Measurements from ENCODE around the gene TRPV5.

Gene TRPV5

GRCh38 chr7:142868188-142868985, 65.2 kb downstream of the TRPV5 start:
- DNase-seq: no peak

DNA sequence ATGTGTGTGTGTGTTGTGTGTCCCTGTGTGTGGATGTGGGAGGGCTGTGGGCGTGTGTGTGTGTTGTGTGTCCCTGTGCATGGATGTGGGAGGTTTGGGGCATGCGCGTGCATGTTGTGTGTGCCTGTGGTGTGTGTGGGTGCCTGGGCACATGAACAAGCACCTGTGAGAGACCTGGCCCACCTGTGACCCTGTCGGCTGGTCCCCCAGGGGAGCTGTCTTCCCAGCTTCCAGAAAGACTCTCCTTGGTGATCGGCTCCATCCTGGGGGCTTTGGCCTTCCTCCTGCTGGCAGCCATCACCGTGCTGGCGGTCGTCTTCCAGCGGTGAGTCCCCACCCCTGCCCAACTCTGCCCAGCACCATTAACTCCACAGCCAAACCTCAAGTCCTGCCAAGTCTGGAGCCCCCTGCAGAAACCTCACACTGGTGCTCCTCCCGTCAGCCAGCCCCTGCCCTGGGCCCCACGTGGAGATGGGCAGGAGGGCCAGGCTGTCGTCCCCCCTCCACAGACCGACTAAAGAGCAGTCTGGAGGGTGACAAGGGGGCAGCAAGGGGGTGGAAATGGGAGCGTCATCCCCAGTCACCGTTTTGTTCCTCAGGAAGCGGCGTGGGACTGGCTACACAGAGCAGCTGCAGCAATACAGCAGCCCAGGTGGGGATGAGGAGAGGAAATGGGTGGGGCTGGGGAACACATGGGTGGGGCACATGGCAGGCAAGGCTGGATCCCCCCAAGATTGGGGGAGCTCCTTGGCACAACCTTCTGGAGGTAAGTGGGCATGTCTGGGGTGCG, 66.0 kb downstream of the TRPV5 start:
- DNase-seq: no peak

DNA sequence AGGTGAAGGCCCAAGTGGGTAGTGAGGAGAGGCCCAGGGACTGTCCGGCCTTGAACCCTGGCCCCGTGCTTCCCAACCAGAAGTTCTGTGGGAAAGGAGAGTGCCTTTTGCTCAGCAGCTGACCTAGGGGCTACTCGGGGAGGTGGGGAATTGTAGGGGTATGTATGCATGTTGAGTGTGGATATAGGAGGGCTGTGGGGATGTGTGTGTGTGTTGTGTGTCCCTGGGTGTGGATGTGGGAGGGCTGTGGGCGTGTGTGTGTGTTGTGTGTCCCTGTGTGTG, 66.5 kb downstream of the TRPV5 start:
- DNase-seq: no peak

GRCh38 chr7:142866361-142867096, 67.0 kb downstream of the TRPV5 start:
- DNase-seq: peak in 1 of 2 donors; percentile 33

DNA sequence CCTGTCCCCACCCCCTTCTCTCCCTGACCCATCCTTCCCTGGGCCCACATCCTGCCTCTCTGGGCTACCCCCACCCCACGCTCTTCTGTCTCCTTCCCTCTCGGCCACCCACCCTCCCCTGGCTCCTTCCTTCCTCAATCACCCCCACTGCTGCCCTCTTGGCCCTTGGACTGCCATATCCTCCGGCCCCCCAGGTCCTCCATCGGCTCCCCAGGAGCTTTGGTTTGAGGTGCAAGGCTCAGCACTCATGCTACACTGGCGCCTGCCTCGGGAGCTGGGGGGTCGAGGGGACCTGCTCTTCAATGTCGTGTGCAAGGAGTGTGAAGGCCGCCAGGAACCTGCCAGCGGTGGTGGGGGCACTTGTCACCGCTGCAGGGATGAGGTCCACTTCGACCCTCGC, 67.8 kb downstream of the TRPV5 start:
- no peak for DNase-seq

- DNase-seq: no peak
Measured at GRCh38 chr7:142864980-142865747, 68.4 kb downstream of the TRPV5 start.

DNA sequence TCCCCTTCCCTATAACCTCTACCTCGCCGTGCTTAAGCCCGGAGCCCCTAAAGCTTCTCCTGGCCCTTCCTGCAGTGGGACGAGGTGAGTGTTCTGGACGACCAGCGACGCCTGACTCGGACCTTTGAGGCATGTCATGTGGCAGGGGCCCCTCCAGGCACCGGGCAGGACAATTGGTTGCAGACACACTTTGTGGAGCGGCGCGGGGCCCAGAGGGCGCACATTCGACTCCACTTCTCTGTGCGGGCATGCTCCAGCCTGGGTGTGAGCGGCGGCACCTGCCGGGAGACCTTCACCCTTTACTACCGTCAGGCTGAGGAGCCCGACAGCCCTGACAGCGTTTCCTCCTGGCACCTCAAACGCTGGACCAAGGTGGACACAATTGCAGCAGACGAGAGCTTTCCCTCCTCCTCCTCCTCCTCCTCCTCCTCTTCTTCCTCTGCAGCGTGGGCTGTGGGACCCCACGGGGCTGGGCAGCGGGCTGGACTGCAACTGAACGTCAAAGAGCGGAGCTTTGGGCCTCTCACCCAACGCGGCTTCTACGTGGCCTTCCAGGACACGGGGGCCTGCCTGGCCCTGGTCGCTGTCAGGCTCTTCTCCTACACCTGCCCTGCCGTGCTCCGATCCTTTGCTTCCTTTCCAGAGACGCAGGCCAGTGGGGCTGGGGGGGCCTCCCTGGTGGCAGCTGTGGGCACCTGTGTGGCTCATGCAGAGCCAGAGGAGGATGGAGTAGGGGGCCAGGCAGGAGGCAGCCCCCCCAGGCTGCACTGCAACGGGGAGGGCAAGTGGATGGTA, 69.5 kb downstream of the TRPV5 start:
- no peak for DNase-seq

DNA sequence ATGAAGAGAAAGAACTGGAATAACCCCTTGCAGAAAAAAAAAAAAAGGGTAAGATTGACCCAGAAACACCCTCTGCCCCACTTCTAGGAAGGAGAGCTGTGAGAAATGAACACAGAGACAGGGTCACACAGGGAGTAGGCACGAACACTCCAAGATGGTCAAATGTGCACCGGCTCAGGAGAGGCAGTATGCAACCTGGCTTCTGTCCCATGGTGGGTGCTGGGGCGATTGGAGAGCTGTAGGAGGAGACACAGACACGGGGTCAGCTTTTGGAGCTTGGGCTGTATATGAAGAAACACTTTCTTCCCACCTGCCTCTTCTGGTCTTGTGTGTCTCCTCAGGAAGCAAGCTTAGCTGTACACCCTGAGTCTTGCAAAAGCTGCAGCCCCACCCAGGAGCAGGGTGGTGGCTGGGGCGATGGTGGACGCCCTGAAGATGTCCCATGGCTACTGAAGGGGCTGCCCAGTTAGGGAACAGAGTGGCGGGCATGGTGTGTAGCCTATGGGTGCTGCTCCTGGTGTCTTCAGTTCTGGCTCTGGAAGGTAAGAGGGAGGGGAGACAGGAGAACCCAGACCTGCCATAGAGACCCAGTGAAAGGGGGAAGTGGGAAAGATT, 70.7 kb downstream of the TRPV5 start:
- no peak for DNase-seq

GRCh38 chr7:142862351-142862750, 71.2 kb downstream of the TRPV5 start:
- DNase-seq: no peak

DNA sequence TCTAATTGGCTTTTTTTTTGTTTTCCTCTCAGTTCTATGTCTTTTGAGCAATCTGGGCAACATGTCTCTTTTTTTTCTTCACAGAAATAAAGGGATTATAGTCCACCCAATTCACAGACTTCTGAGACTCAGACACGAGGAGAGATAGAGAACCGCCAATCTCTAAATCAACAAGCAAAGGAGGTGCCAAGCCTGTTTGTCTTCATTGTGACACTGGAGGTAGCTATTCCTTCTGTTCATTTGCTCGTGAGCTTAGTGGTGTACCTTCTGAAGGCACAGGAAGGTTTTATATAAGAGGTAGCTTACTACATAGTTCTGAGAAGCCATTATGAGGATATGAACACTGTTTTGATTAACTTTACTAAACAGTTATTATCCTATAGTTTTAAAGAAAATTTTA, 72.6 kb downstream of the TRPV5 start:
- no peak for DNase-seq

- DNase-seq: no peak
Measured at GRCh38 chr7:142859829-142860228, 73.7 kb downstream of the TRPV5 start.

DNA sequence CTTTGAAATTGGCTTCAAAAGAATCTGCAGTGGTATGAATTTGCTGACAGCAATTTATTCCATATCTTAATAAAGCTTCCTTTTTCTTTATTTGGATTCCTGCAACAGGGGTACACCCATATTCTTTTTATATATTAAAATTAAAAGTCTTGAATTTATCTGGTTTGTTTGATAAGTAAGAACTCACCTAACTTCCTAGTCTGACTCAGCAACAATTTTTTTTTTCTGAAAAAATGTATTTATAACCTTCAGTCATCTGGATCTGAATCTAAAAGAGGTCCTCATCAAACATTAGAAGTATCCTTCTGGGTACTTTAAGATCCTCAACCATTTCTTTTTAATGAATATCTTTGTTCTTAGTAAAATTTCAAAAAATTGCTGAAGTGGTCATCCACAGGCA, 74.1 kb downstream of the TRPV5 start:
- DNase-seq: no peak
